Islet precursor cell (in vitro differentiated cells): Measurements from ENCODE around the gene AMN.
"Not testable (repeated sequence)": the region's sequence is repeated elsewhere in the genome, so short reads cannot be mapped to it uniquely, and the experiment has no call there.

ENCODE experiments used
- DNase-seq: peaks from one replicate; pipeline ENCODE4 v3.0.0-alpha.2; 2018

AMN gene

DNA sequence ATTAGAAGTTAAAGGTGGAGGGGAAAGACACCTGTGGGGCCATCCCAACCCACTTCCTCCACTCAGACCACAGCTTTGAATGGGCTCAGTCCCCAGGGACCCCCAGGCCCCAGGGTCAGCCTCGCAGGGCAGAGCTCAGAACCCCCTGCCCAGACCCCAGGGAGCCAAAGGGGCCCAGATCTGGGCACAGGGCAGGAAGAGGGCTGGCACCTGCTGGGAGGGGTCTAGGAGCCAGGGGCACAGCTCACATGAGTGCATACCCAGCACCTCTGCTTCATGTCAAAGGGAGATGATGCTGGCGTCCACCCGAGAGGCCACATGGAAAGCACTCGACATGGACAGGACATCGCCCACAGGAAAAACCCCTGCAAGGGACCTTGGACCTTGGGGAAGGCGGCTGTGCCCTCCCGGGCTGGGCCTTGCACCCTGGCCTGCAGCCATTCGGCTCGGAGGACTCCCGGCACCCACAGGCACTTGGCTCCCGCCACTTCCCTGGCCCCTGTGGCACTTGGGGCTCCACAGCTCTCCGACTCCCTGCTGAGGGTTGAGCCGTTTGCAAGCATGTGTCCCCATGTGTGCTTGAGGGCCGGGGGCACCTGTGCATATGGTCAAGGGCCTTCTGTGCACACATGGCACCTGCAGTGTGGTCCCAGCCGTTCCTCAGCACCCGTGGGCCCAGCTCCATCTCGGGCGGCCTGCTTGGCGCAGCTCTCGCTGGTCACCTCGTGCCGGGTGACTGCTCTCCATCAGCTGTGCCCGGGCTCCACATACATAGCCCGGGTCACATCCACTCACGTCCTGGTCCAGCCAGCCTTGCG is 7.8 kb upstream of the AMN start:
- DNase-seq: no peak

DNA sequence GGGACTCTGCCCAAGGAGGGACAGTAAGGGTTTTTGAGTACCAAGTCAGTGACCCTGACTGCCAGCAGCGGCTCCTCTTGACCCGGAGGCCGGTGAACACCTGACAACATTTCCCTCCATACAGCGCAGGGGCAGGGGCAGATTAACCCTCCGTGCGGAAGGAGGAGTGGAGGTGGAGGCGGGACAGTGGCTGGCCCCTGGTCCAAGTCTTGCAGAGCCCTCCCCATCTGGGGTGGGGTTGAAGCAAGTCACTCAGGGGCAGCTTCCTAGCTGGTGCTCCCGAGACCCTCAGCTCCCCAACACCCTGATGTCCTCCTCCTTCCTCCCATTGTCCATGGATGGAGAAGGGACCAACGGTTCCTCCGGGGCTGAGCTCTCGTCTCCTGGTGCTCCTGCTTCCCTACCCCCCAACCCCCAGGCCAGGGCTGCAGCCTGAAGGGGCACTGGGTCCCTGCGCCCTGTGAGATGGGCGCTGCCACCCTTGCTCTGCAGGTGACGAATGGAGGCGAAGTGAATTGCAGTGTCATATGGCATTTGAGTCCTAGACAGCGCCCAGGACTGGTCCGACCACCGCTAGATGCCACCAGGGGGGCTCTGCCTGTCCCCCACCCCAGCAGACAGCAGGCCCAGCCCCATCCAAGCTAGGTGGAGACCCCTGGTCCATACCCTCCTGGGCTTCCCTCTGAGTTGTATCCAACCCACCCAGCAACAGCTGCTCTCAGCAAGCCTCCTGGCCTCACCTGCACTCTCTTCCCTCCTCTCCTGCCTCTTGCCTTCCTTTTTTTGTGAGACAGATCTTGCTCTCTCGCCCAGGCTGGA is 7.0 kb upstream of the AMN start:
- no peak for DNase-seq

DNA sequence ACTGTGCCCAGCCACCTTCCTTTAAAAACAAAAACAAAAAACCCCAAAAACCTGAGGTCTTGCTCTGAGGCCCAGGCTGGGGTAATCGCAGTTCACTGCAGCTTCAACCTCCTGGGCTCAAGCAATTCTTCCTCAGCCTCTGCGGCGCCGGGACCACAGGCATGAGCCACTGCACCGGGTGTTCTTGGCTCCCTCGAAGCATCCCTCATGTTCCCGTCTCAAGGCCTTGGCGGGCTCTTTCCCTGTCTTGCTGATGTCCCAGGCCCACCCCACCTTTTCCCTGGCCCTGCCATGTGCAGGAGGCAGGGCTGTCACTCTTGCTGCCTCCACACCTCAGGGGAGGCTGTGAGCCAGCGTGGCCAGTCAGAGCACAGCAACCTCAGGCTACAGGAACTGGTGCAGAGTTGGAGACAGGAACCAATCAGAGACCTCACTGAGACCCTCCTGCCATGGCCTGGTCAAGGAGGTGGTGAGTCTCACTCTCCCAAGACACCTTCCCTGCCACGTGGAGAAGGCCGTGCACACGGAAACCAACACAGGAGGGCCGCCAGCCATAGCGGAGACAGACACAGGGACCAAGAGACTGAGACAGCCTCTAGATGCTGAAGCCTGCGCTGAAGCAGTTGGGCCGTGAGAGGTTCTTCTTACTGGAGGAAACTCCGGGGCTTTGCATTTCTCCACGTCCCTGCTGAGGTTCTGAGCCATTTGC is 6.0 kb upstream of the AMN start:
- DNase-seq: no peak

DNA sequence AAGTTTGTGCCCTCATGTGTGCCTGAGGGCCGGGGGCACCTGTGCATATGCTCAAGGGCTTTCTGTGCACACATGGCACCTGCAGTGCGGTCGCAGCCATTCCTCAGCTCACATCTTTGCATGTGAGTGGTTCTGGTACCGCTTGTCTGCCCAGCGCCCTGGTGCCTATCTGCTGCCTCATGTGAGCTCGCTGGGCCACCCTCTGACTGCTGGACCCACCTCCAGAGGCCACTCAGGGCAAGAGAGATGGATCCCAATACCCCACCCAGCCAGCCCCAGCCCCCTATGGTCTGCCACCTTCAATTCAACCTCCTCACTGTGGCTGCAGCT is 5.4 kb upstream of the AMN start:
- no peak for DNase-seq

DNA sequence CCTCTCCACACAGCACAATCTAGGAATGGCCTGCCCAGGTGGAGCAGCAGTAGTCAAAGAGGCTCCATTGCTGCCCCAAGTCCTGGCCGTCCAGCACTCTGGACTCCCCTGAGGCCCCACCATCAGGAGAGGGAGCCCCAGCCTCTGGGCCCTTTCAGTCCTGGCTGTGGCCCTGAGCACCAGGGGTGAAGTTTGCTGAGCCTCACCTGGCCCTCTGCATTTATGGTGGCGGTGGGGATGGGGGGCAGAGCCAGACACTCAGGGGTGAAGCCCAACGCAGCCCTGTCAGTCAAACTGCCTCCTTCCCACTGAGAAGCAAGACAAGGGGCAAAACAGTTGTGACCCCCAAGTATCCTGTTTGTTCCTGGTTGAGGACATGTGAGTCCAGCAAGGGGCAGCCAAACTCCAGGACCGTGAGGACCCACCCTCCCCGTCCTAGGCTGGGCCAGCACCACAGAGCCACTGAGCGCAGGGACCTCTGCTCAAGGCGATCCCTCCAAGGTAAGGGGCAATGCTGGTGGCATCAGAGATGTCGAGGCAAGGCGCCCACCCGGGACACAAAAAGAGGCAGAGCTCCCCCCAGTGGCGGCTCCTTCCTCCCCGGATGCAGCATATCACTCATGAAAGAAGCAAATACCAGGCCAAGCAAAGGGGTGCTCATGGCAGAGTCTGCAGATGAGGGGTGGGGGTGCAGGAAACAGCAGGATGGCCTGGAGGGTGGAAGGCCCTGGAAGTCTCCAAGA is 4.8 kb upstream of the AMN start:
- no peak for DNase-seq

DNA sequence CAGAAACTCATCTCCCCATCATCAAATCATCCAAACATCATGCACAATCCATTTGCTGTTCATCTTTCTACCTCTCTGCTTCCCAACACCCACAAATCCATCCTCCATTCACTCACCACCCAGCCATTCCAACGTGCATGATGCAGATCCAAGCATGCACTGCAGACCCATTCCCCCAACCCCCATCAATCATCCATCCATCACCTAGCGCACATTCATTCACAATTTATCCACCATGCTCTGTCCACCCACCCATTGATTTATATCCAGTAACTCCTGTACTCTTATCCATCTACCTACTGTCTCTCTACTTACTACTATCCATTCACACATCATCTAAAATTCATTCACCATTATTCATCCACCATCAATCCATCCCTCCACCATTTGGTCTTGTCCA is 4.0 kb upstream of the AMN start:
- no peak for DNase-seq

DNA sequence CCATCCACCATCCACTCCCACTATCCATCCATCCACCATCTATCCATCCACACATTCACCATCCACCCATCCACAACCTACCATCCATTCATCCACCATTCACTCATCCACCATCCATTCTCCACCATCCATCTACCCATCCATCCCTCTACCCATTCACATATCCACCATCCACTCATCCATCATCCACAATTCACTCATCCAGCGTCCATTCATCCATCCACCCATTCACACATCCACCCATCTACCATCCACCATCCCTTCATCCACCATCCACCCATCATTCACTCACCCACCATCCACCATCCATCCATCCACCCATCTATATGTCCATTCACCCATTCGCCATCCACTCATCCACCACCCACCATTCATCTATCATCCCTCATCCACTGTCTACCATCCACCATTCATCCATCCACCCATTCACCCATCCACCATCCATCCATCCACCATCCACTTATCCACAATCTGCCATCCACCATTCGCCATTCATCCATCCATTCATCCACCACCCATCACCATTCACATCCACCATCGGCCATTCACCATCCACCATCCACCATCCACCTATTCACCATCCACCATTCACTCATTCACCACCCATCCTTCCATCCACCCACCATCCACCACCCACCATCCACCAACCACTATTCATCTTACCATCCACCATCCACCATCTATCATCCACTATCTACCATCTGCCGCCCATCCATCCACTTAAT is 2.0 kb upstream of the AMN start:
- no peak for DNase-seq

DNA sequence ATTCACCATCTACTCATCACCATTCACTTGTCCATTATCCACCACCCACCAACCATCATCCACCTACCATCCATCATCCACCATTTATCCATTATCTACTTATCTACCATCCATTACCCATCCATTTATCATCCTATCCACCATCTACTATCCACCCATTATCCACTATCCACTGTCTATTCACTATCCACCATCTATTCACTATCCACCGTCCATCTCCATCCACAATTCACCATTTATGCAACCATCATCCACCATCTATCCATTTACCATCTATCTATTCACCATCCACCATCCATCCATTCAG is 1.5 kb upstream of the AMN start:
- DNase-seq: no peak

DNA sequence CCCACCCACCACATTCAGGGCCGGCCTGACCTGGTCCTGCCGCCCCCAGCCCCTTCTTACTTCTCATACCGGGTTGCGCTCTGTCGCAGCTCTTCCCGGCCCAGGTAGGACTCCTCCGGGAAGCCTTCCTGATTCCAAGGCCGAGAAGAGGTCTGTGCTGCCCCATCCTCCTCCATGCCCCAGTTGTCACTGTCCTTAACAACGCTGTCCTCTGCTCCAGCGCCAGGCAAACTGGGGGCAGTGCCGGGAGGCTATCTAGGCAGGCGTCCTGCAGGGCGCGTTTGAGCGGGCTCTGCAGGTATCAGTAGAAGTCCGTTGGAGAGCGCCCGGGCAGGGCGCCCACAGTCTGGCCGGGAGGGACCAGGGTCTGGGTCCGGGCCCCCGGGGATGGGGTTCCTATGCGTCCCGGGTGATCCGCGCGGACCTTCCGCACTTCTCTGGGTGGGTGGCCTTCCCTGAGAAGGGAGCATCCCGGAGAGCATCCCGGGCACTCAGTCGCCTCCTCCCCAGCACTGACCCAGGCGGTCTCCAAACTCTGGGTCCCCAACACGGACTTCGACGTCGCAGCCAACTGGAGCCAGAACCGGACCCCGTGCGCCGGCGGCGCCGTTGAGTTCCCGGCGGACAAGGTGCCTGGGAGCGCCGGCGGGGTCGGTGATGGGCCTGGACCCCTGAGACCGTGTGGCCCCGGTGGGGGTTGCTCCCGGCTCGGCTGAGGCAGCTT is 900 bp downstream of the AMN start:
- DNase-seq: no peak

DNA sequence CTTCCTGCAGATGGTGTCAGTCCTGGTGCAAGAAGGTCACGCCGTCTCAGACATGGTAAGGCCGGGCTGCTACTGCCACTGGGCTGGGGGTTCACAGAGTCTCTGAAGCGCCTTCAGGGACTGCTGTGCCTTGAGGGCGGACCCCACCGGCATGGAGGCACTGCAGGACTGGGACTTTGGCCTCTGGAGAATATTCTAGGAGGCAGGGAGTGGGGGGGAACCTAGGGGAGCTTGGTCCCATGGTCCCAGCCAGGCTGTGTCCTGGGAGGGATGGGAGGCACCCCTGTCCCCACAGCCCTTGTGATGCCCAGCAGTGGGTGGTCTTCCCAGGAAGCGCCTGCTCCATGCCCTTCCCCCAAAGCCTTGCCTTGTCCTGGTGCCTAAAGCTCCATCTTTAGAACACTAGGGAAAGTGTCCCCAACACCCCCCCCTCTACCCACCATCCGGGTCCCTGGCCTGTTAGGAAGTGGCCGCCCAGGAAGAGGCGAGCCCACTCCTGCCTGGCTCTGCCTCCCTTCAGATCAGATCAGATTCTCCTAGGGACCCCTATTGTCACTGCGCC is 1.5 kb downstream of the AMN start:
- no peak for DNase-seq

DNA sequence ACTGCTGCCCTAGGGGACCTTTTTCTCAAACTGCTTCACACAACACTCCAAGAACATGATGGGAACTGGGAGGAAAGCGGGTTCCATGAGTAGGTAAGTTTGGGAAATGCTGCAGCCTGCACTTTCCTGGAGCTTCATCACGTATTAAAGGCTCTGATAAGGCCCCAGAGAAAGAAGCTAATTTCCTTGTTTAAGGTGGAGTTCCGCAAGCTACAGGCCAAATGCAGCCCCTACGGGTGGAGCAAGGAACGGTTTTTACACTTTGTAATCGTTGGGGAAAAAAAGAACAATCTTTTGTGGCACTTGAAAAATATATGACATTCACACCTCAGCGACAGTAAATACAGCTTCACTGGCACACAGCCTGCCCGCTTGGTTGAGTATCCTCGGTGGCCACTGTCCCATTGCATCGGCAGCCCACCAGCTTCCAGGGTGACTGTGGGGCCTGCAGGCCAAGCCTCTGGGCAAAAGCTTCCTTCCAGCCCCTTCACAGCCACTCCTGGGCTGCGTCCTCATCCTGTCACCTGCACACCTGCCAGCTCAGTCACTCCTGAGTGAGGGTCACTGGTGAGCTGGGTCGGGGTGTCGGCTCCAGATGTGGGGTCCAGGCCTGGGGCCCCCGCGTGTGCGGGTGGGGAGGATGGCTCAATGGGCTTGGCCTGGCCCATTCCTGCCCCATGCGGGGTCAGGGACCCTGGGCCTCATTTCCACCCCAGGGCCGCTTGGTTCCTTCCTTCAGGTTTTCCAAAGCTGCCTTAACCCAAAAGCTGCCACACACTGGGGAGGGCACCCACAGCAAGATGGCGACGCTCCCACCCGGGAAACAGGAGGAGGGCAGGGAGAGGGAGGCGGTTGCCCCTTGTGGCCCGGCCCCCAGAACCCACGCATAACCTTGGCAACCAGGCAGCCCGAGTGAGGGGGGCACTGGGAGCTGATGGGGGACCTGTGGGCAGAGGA is 2.4 kb downstream of the AMN start:
- DNase-seq: no peak

DNA sequence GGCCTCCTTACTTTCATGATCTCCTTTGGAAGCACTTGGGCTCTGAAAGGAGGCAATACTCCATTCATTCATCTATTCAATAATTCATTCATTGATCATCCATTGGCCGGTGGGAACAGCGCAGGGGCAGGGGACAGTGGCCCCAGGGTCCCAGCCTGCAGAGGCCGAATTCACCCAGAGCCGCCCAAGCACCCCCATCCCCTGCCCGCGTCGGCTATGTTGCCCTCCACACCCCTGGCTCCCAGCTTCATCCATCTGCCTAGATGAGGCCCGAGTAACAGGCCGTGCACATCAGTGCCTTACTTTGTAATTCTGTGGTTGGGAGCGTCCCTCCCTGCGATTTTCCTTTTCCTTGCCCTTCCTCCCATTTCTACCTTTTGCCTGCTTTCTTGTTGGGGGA is 3.2 kb downstream of the AMN start:
- no peak for DNase-seq

DNA sequence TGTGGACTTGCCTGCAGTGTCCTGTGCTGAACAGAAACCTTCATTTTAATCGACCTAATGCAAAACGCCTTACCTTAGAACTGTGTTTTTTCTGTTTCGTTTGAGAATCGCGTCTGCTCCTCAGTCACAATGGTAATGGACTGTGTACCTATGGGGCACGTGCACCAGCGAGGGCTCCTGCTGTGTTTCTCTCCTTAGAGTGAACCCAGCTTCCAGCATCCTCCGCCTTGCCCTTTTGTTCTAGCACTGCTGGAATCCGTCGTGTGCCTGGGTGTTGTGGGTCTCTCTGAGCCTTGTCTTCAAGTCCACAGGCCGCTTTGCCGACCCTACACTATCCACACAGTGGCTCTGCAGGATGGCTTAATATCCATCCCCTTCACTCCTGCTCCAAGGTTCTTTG is 3.6 kb downstream of the AMN start:
- DNase-seq: no peak

DNA sequence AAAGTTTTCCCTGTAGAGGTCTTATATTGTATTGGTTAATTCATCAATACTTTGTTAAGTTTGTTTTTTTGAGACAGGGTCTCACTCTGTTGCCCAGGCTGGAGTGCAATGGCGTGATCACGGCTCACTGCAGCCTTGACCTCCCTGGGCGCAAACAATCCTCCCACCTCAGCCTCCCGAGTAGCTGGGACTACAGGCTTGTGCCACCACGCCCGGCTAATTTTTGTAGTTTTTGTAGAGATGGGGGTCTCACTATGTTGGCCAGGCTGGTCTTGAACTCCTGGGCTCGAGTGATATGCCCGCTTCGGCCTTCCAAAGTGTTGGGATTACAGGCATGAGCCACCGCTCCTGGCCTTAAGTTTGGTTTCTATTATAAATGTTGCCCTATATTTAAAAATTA is 4.4 kb downstream of the AMN start:
- DNase-seq: not testable (repeated sequence)

DNA sequence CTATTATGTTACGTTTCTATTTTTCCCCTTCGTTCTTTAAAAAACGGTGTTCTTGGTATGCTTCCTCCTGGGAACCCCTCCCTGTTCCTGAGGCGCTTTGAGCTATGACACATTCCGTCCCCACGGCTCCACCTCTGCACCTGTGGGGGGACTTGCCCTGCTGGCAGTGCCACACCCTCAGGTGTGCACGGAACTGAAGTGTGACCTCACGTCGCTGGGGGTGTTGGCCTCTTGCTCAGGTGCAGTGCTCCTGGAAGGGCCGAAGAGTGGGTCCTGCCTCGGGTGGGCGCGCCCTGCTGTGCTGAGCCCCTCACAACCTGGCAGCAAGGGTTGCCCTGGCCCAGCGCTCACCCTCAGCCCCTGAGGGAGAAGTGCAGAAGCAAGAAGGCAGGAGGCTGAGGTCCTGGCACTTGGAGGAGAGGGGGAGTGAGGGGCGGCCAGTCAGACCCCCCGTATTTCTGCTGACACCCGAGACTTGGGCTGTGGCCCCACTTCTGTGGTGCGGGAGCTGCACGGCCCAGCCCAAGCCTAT is 4.9 kb downstream of the AMN start:
- DNase-seq: no peak

DNA sequence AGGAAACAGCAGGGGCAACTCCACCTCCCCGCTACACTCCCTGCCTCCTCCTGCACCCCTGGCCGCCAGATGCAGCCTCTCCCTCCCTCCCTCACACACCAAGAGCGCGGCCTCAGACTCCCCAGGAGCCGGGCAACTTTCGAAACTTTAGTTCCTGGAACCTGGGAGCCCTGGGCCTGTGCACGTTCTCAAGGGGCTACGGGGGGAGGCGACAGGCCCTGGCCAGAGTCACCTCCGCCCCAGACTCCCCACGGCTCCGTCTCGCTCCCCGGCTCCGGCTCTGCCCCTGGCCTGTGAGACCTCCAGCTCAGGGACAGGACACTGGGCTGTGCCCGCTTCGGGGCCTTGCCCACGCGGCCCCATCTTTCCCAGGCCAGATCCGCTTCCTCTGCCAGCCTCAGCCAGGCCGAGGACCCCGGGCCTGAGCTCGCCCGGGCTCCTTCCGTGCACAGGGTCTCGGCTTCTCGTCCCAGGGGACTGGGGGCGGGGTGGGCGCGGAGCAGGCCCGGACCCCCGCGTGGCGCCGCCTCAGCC is 5.5 kb downstream of the AMN start:
- DNase-seq: no peak

DNA sequence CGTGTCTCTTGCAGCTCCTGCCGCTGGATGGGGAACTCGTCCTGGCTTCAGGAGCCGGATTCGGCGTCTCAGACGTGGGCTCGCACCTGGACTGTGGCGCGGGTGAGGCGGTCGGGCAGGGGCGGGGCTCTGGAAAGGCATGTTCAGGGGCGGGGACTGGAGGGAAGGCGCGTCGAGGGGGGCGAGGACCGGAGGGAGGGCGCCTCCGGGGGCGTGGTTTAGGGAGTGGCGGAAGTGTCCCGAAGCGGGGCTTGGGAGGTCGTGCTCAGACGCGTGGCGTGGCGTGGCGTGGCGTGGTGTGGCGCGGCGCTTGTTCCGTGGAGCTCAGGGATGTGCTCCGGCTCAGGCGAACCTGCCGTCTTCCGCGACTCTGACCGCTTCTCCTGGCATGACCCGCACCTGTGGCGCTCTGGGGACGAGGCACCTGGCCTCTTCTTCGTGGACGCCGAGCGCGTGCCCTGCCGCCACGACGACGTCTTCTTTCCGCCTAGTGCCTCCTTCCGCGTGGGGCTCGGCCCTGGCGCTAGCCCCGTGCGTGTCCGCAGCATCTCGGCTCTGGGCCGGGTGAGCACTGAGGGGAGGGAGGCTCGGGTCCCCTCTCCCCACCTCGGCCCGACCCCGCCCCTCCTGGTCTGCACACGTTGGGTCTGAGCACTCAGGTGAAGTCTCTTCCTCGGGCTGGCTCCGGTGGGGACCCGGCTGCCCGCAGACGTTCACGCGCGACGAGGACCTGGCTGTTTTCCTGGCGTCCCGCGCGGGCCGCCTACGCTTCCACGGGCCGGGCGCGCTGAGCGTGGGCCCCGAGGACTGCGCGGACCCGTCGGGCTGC is 6.2 kb downstream of the AMN start:
- DNase-seq: peak; percentile 90

DNA sequence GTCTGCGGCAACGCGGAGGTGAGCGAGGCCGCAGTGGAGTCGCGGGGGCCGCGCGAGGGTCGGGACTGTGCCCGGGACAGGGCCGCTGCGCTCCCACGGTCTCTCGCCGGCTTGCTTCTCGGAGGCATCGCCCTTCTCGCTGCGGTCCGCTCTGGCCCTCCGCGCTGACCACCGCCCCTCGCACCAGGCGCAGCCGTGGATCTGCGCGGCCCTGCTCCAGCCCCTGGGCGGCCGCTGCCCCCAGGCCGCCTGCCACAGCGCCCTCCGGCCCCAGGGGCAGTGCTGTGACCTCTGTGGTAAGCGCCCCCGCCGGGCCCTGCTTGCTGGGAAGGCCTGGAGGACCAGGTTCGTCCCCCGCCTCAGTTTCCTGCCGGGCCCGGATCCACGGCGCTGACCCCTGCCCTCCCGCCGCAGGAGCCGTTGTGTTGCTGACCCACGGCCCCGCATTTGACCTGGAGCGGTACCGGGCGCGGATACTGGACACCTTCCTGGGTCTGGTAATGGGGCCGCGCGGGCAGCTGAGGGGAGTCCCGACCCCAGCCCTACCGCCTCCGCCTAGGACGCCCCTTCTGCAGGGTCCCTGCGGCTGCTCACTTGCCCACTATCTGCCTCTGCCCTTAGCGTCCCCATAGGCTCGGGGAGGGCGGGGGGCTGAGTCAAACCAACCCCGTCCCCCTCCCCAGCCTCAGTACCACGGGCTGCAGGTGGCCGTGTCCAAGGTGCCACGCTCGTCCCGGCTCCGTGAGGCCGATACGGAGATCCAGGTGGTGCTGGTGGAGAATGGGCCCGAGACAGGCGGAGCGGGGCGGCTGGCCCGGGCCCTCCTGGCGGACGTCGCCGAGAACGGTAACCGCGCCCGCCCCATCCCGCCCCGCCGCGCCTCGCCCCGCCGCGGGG is 7.0 kb downstream of the AMN start:
- no peak for DNase-seq
